ENCODE data around the gene TCEAL3.

- TF ChIP-seq CTCF (IDR thresholded peaks at IDR 0.05; ENCODE audit: insufficient read depth, low read depth, low read length) (no peak), EZH2 (IDR thresholded peaks at IDR 0.05; ENCODE audit: insufficient read depth, low read length) (no peak)
Measured at GRCh38 chrX:103571726-103572125, 36.0 kb upstream of the TCEAL3 start.
